KMS-11 (cell line): Measurements from ENCODE around the gene KAZN.

Experiments used
- H2AFZ ChIP-seq: fragments of 200-600 bp; sonication (generic); 2 replicates; pipeline ENCODE4 v1.6.1; 2016; ENCODE audit warnings: antibody characterized with exemption, mixed run types, low read depth
- H3K27ac ChIP-seq: fragments of 200-600 bp; sonication (generic); 2 replicates; pipeline ENCODE4 v1.6.1; 2016; ENCODE audit warnings: mild to moderate bottlenecking, mixed run types
- H3K27me3 ChIP-seq: fragments of 200-600 bp; sonication (generic); 2 replicates; pipeline ENCODE4 v1.6.1; 2017; ENCODE audit warnings: mild to moderate bottlenecking, low read depth, mixed run types, moderate library complexity; ENCODE audit not compliant: insufficient read depth
- H3K36me3 ChIP-seq: fragments of 200-600 bp; sonication (generic); 2 replicates; pipeline ENCODE4 v1.6.1; 2017; ENCODE audit warnings: mild to moderate bottlenecking, mixed run types; ENCODE audit not compliant: insufficient read depth
- H3K4me1 ChIP-seq: fragments of 200-600 bp; sonication (generic); 2 replicates; pipeline ENCODE4 v1.6.1; 2016; ENCODE audit warnings: mild to moderate bottlenecking, low read depth, mixed run types; ENCODE audit not compliant: poor library complexity, severe bottlenecking
- H3K4me2 ChIP-seq: fragments of 200-600 bp; sonication (generic); 2 replicates; pipeline ENCODE4 v1.7.0; 2016; ENCODE audit warnings: mild to moderate bottlenecking, mixed run types
- H3K4me3 ChIP-seq: fragments of 200-600 bp; sonication (generic); IDR thresholded peaks from 2 replicates; pipeline ENCODE4 v1.6.1; 2017; ENCODE audit warnings: low read depth, low read length, mixed read lengths; ENCODE audit not compliant: insufficient read depth
- H3K79me2 ChIP-seq: fragments of 200-600 bp; sonication (generic); 2 replicates; pipeline ENCODE4 v1.6.1; 2016; ENCODE audit warnings: low read depth, mixed run types; ENCODE audit not compliant: insufficient read depth
- H3K9ac ChIP-seq: fragments of 200-600 bp; sonication (generic); 2 replicates; pipeline ENCODE4 v1.6.1; 2016; ENCODE audit warnings: mild to moderate bottlenecking, mixed run types
- H4K20me1 ChIP-seq: fragments of 200-600 bp; sonication (generic); 2 replicates; pipeline ENCODE4 v1.6.1; 2016; ENCODE audit warnings: mild to moderate bottlenecking, mixed run types; ENCODE audit not compliant: insufficient read depth
- CTCF ChIP-seq: fragments of 200-600 bp; sonication (generic); conservative IDR thresholded peaks from 2 replicates; pipeline ENCODE4 v1.6.1; 2017; ENCODE audit warnings: low read depth, mild to moderate bottlenecking, antibody characterized with exemption, low read length, moderate library complexity, mixed read lengths

The KAZN gene

GRCh38 chr1:14666373-14666772 is 67.9 kb downstream of the KAZN start:
- Histone ChIP-seq H3K4me3 (no peak overlapping the region), H3K27me3 (peaks cover 5% of the 10 kb centered on the region), H3K4me1 (no peaks in the 10 kb centered on the region), H3K9ac (no peak overlapping the region), H3K36me3 (no peaks in the 10 kb centered on the region), H4K20me1 (no peaks in the 10 kb centered on the region), H2AFZ (no peak overlapping the region), H3K79me2 (no peaks in the 10 kb centered on the region), H3K27ac (no peak overlapping the region), H3K4me2 (no peak overlapping the region)
- TF ChIP-seq CTCF = no peak

GRCh38 chr1:14666962-14667650 is 68.6 kb downstream of the KAZN start:
- H3K27me3 ChIP-seq = peaks cover 13% of the 10 kb centered on the region
- H3K9ac ChIP-seq = no peak overlapping the region
- H4K20me1 ChIP-seq = no peaks in the 10 kb centered on the region
- no peak overlapping the region for H3K27ac ChIP-seq
- no peak for TF ChIP-seq CTCF
- no peaks in the 10 kb centered on the region for H3K79me2 ChIP-seq
- no peak overlapping the region for H3K4me2 ChIP-seq
- H3K36me3 ChIP-seq = no peaks in the 10 kb centered on the region
- no peaks in the 10 kb centered on the region for H3K4me1 ChIP-seq
- no peak overlapping the region for H2AFZ ChIP-seq
- H3K4me3 ChIP-seq = no peak overlapping the region

- H3K4me3 ChIP-seq = no peak overlapping the region
- no peak for TF ChIP-seq CTCF
- no peaks in the 10 kb centered on the region for H4K20me1 ChIP-seq
- H3K36me3 ChIP-seq = no peaks in the 10 kb centered on the region
- H3K79me2 ChIP-seq = no peaks in the 10 kb centered on the region
- no peak overlapping the region for H3K4me2 ChIP-seq
- H3K27ac ChIP-seq = no peak overlapping the region
- peaks cover 13% of the 10 kb centered on the region for H3K27me3 ChIP-seq
- H3K4me1 ChIP-seq = no peaks in the 10 kb centered on the region
- no peak overlapping the region for H3K9ac ChIP-seq
- no peak overlapping the region for H2AFZ ChIP-seq
Observed at GRCh38 chr1:14667651-14667984, 69.1 kb downstream of the KAZN start.

GRCh38 chr1:14668538-14668937 is 70.1 kb downstream of the KAZN start:
- H3K79me2 ChIP-seq = no peaks in the 10 kb centered on the region
- H3K4me3 ChIP-seq = no peak overlapping the region
- H3K36me3 ChIP-seq = no peaks in the 10 kb centered on the region
- H3K4me1 ChIP-seq = no peaks in the 10 kb centered on the region
- peaks cover 13% of the 10 kb centered on the region for H3K27me3 ChIP-seq
- no peak overlapping the region for H3K9ac ChIP-seq
- H4K20me1 ChIP-seq = no peaks in the 10 kb centered on the region
- H3K4me2 ChIP-seq = no peak overlapping the region
- no peak overlapping the region for H3K27ac ChIP-seq
- H2AFZ ChIP-seq = no peak overlapping the region
- TF ChIP-seq CTCF = no peak
